Muscle of leg (tissue), 11 donors: ENCODE data around the gene B2M. TPM values are rescaled to one million over a fixed set of nuclear protein-coding genes. Genes with fewer than 3 reads are reported as not detected.
A peak's percentile ranks its signal among the peaks of the same experiment; 100 is the strongest.
"Not testable (repeated sequence)": the region's sequence is repeated elsewhere in the genome, so short reads cannot be mapped to it uniquely, and the experiment has no call there.

Experiments used
- DNase-seq: peaks from one replicate; pipeline ENCODE4 v3.0.0; 2013
- H3K27ac ChIP-seq: one replicate; pipeline ENCODE4 v1.5.1; 2013; ENCODE audit warnings: mild to moderate bottlenecking, low read length, control low read depth
- H3K27me3 ChIP-seq: one replicate; pipeline ENCODE4 v1.6.1; 2013; ENCODE audit warnings: low read length; ENCODE audit not compliant: control insufficient read depth, insufficient read depth
- H3K36me3 ChIP-seq: one replicate; pipeline ENCODE4 v1.6.1; 2013; ENCODE audit warnings: low read length; ENCODE audit not compliant: control insufficient read depth, insufficient read depth
- H3K4me1 ChIP-seq: one replicate; pipeline ENCODE4 v1.6.1; 2013; ENCODE audit warnings: low read length; ENCODE audit not compliant: control insufficient read depth, insufficient read depth
- H3K4me3 ChIP-seq: one replicate; pipeline ENCODE4 v1.5.1; 2013; ENCODE audit warnings: low read length, control low read depth
- H3K9me3 ChIP-seq: replicated peaks from 2 replicates; pipeline ENCODE4 v1.6.1; 2013; ENCODE audit warnings: low read depth, low read length; ENCODE audit not compliant: control insufficient read depth
- WGBS: methylation state at CpG from one replicate; pipeline ENCODE4 v1.1.5; 2013; ENCODE audit warnings: missing lambda C conversion rate; ENCODE audit not compliant: insufficient coverage; 5-methylcytosine and 5-hydroxymethylcytosine counted together
- polyA plus RNA-seq, 8 donors: library from polyadenylated mRNA; unstranded; fragments of 120-200 nt; gene quantifications; one replicate each; pipeline versions ENCODE4 v1.2.1 to v1.2.3, GENCODE V29; 2013; ENCODE audit warnings: inconsistent platforms in 1 of 8, low replicate concordance in 1 of 8; ENCODE audit not compliant: insufficient read length in 8 of 8, insufficient read depth in 1 of 8
- total RNA-seq: library from RNA; stranded (reverse); fragments of 120-200 nt; gene quantifications from one replicate; pipeline ENCODE4 v1.2.4, GENCODE V29; 2013

B2M gene
- total and polyA plus RNA-seq, 9 donors: 469 to 834 (median 655) TPM

DNA sequence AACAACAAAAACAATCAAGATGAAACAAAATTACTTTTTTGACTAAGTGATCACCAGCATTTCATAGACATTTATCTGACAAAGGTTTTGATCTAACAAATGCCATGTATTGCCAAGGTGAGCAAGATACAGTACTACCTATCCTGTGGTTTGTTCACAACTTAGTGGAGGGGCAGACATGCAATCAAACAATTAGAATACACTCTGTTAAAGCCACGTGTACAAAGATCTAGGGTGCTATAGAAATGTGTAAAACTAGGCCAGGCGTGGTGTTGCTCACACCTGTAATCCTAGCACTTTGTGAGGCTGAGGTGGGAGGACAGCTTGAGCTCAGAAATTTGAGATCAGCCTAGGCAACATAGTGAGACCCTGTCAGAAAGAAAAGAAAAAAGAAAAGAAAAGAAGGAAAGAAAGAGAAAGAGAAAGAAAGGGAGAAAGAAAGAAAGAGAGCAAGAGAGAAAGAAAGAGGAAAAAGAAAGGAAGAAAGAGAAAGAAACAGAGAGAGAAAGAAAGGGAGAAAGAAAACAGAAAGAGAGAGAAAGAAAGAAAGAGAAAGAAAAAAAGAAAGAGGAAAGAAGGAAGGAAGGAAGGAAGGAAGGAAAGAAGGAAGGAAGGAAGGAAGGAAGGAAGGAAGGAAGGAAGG is 23.6 kb downstream of the B2M start:
- H3K27me3 ChIP-seq: no peaks in the 10 kb centered on the region
- peaks cover 11% of the 10 kb centered on the region for H3K36me3 ChIP-seq
- no peaks in the 10 kb centered on the region for H3K9me3 ChIP-seq
- peaks cover 2% of the 10 kb centered on the region for H3K4me1 ChIP-seq
- no peak overlapping the region for H3K27ac ChIP-seq
- 40% methylated on average over 1 of the region's 2 CpGs for WGBS
- H3K4me3 ChIP-seq: no peak overlapping the region
- DNase-seq: no peak

DNA sequence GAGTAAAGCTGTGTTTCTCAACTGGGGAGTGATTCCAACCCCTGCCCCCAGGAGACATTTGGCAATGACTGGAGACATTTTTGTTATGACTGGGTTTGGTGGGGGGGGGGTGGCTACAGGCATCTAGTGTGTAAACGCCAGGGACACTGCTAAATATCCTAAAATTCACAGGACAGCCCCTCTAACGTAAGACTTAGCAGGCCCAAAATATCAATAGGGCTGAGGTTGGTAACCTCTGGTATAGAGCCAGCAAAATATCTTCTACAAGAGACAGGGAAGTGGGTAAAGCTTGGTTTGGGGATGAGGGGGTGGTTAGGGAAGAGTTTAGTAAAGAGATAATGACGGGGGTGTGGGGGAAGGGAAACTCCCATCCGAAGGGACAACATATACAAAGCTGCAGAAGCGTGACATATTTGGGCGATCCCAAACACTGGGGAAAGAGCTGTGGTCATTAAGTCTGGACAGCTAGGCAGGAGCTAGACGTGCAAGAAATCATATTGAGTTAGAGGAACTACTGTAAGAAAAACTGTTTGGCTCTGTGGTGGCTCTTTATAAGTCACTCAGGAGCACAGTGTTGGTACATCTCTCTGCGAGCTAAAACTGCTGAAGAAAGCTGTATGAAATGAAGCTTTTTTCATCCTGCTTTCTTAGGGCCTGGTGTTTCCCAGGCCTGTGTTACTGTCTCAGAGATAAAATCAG is 24.3 kb downstream of the B2M start:
- Histone ChIP-seq H3K4me1 (no peaks in the 10 kb centered on the region), H3K27me3 (no peaks in the 10 kb centered on the region), H3K4me3 (no peak overlapping the region), H3K9me3 (no peaks in the 10 kb centered on the region), H3K27ac (peak overlapping the region; percentile 21), H3K36me3 (peaks cover 11% of the 10 kb centered on the region)
- 53% methylated on average over 6 of the region's 8 CpGs for WGBS
- peak; percentile 16 for DNase-seq

DNA sequence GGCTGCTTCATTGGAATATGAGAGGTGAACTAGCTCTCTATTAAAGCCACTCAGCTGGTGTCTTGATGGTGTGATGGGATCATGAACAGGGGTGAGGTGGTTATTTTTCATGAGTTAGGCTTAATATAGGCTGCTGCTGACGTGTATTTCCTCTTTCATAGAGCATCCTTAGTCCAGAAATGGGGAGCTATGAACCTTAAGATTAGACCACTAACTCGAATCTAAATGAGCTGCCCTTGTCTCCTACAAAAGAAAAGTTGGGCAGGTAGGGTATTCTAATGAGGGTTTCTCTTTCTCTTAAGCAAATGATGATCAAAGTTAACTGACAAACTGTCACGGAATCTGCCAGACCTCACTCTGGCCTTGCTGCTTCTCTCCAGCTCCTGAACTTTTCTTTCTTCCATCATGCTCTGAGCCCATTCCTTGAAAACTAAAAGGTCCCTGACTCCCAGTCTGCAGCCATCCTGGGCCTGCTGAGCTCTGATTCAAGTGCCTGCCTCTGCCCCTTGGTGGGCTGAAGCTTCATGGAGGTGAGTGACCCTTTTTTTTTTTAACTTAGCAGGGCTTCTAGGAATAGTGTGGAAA is 25.0 kb downstream of the B2M start, which contains the start of gene TRIM69:
TRIM69 (plus strand) TSS at position 348 of the 585 bp plus-strand sequence; CDS start at position 525, 177 bp downstream.
- Histone ChIP-seq H3K27me3 (no peaks in the 10 kb centered on the region), H3K4me1 (no peaks in the 10 kb centered on the region), H3K4me3 (no peak within 1 kb of the TSS), H3K9me3 (no peaks in the 10 kb centered on the region), H3K27ac (peak within 1 kb of the TSS; percentile 21), H3K36me3 (peaks cover 11% of the 10 kb centered on the region)
- 86% methylated on average over 1 of the region's 3 CpGs for WGBS
- DNase-seq: no peak

DNA sequence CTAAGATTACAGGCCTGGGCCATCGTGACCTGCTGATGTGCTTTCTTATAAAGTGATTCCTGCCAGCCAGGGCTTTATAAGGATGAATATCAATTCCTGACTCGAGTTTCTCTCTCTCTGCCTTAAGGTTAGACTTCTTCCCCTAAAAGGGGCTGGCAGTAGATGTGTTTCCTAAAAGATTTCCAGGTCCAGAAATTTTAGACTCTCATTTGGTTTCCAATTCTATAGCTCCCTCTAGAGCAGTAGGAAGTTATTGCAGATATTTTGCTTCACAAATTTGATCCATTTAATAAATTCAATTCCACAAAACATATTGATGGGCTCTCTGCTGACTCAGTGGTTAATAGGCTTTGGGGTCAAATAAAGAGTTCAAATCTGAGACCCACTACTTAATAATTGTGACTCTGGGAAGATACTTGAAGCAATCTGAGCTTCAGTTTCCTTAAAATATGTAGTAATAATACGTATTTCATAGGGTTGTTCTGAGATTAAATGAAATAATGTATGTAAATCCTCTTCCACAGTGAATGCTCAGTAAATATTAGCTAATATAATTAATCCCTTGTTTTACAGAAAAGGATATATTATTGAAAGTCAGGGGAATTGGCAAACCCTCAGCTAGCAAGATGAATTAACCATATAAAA is 27.1 kb downstream of the B2M start:
- Histone ChIP-seq H3K4me3 (no peak overlapping the region), H3K27me3 (no peaks in the 10 kb centered on the region), H3K4me1 (no peaks in the 10 kb centered on the region), H3K9me3 (no peaks in the 10 kb centered on the region), H3K27ac (no peak overlapping the region), H3K36me3 (no peaks in the 10 kb centered on the region)
- peak; percentile 65 for DNase-seq
- no CpG with 5 or more reads among the region's 3 CpGs for WGBS

DNA sequence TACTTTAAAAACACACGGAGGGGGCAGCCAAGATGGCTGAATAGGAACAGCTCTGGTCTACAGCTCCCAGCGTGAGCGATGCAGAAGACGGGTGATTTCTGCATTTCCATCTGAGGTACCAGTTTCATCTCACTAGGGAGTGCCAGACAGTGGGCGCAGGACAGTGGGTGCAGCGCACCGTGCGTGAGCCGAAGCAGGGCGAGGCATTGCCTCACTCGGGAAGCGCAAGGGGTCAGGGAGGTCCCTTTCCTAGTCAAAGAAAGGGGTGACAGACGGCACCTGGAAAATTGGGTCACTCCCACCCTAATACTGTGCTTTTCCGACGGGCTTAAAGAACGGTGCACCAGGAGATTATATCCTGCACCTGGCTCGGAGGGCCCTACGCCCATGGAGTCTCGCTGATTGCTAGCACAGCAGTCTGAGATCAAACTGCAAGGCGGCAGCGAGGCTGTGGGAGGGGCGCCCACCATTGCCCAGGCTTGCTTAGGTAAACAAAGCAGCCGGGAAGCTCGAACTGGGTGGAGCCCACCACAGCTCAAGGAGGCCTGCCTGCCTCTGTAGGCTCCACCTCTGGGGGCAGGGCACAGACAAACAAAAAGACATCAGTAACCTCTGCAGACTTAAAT is 28.0 kb downstream of the B2M start:
- H3K27me3 ChIP-seq, H3K4me3 ChIP-seq, H3K9me3 ChIP-seq, H3K36me3 ChIP-seq, H3K4me1 ChIP-seq, DNase-seq, H3K27ac ChIP-seq: not testable (repeated sequence)
- WGBS: 97% methylated on average over 6 of the region's 24 CpGs

DNA sequence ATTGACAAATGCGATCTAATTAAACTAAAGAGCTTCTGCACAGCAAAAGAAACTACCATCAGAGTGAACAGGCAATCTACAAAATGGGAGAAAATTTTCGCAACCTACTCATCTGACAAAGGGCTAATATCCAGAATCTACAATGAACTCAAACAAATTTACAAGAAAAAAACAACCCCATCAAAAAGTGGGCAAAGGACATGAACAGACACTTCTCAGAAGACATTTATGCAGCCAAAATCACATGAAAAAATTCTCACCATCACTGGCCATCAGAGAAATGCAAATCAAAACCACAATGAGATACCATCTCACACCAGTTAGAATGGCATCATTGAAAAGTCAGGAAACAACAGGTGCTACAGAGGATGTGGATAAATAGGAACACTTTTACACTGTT is 32.1 kb downstream of the B2M start:
- H3K27ac ChIP-seq, H3K9me3 ChIP-seq, H3K4me1 ChIP-seq, H3K27me3 ChIP-seq, DNase-seq, H3K36me3 ChIP-seq, H3K4me3 ChIP-seq: not testable (repeated sequence)
- no CpG with 5 or more reads among the region's 2 CpGs for WGBS

DNA sequence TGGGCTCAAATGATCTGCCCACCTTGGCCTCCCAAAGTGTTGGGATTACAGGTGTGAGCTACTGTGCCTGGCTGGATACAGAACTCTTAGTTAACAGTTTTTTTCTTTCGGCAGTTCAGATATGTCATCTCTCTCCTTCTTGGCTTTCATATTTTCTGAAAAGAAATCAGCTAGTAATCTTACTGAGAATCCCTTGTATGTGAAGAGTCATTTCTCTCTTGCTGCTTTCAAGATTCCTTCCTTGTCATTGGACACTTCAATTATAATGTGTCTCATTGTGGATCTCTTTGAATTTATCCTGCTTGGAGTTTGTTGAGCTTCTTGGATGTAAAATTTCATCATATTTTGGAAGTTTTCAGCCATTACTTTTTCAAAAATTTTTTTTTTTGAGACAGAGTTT is 42.0 kb downstream of the B2M start:
- H3K36me3 ChIP-seq: no peaks in the 10 kb centered on the region
- no CpG with 5 or more reads among the region's 1 CpG for WGBS
- no peak overlapping the region for H3K27ac ChIP-seq
- no peaks in the 10 kb centered on the region for H3K4me1 ChIP-seq
- DNase-seq: no peak
- no peak overlapping the region for H3K4me3 ChIP-seq
- H3K9me3 ChIP-seq: no peaks in the 10 kb centered on the region
- H3K27me3 ChIP-seq: no peaks in the 10 kb centered on the region

DNA sequence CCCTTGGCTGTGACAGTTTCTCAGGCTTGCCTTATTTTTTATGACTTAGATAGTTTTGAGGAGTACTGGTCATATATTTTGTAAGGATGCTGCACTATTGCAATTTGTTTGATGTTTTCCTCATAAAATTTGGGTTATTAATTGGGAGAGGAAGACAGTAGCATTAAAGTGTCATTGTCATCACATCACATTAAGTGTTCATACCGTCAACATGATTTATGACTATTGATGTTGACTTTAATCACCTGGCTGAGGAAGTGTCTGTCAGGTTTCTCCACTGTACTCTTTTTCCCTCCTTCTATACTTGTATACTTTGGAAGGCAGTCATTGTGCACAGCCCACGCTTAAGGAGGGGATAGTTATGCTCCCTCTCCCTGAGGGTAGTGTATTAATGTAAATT is 51.9 kb downstream of the B2M start:
- Histone ChIP-seq H3K36me3 (no peaks in the 10 kb centered on the region), H3K27ac (no peak overlapping the region), H3K9me3 (no peaks in the 10 kb centered on the region), H3K4me3 (no peak overlapping the region), H3K4me1 (no peaks in the 10 kb centered on the region), H3K27me3 (no peaks in the 10 kb centered on the region)
- DNase-seq: no peak
- no CpG with 5 or more reads among the region's 2 CpGs for WGBS

DNA sequence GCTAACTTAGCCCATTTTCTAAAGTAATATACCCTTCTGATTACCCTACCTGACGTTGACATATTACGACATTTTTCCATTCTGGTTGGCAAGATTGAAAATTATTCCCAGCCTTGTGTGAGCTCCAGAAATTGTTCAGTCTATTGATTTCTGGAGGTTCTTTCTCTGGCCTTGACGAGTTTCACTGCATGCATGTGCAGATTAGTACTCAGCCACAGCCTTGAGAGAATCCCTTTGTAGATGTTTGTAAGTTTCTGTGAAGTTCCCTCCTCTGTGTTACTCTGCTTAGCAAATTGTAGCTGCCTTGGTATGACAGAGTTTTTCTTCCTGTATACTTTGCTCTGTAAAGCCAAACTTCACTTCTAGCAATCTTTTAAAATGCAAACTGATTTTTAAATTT is 52.5 kb downstream of the B2M start:
- Histone ChIP-seq H3K4me1 (no peaks in the 10 kb centered on the region), H3K36me3 (no peaks in the 10 kb centered on the region), H3K27me3 (no peaks in the 10 kb centered on the region), H3K9me3 (no peaks in the 10 kb centered on the region), H3K4me3 (no peak overlapping the region), H3K27ac (no peak overlapping the region)
- no CpG with 5 or more reads among the region's 3 CpGs for WGBS
- DNase-seq: no peak

DNA sequence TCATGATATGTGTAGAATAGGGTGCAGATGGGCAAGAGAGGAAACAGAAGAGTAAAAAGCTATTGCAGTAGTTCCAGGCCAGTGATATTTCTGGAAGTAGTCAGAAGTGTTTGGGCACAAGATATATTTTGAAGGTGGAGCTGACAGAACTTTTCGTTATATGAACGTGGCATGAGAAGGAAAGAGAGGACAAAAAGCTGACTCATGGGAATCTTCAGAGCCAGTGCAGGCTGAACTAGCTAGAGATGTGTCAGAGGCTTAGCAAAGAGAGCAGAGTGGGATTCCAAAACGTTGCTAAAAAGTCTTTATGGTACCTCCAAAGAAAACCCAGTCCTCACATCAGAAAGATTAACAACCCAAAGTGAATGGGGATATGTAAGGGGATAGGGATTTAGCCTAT is 53.7 kb downstream of the B2M start:
- DNase-seq: no peak
- H3K36me3 ChIP-seq: no peaks in the 10 kb centered on the region
- 42% methylated on average over 2 of the region's 3 CpGs for WGBS
- no peak overlapping the region for H3K4me3 ChIP-seq
- H3K4me1 ChIP-seq: no peaks in the 10 kb centered on the region
- H3K27me3 ChIP-seq: no peaks in the 10 kb centered on the region
- no peak overlapping the region for H3K27ac ChIP-seq
- H3K9me3 ChIP-seq: no peaks in the 10 kb centered on the region
